ENCODE data around the gene PTBP2.

Gene PTBP2

GRCh38 chr1:96843601-96844000 lies 122.0 kb downstream of the PTBP2 start:
- H3K9me3 ChIP-seq (ENCODE audit: low read length): no peaks in the 10 kb centered on the region
- no peaks in the 10 kb centered on the region for H3K36me3 ChIP-seq (ENCODE audit: insufficient read depth, low read length)
- no peak overlapping the region for H3K4me3 ChIP-seq (ENCODE audit: low read length)
- H3K27me3 ChIP-seq (ENCODE audit: insufficient read depth, low read length): no peaks in the 10 kb centered on the region
- H2AFZ ChIP-seq (ENCODE audit: low read depth, low read length): no peak overlapping the region
- H3K4me1 ChIP-seq (ENCODE audit: insufficient read depth, low read length): peaks cover 2% of the 10 kb centered on the region

- Histone ChIP-seq H3K9me3 (ENCODE audit: low read length) (no peaks in the 10 kb centered on the region), H2AFZ (ENCODE audit: low read depth, low read length) (no peak overlapping the region), H3K4me1 (ENCODE audit: insufficient read depth, low read length) (peaks cover 5% of the 10 kb centered on the region), H3K27me3 (ENCODE audit: insufficient read depth, low read length) (no peaks in the 10 kb centered on the region), H3K4me3 (ENCODE audit: low read length) (no peak overlapping the region), H3K36me3 (ENCODE audit: insufficient read depth, low read length) (no peaks in the 10 kb centered on the region)
Measured at GRCh38 chr1:96845464-96845863, 123.9 kb downstream of the PTBP2 start.

DNA sequence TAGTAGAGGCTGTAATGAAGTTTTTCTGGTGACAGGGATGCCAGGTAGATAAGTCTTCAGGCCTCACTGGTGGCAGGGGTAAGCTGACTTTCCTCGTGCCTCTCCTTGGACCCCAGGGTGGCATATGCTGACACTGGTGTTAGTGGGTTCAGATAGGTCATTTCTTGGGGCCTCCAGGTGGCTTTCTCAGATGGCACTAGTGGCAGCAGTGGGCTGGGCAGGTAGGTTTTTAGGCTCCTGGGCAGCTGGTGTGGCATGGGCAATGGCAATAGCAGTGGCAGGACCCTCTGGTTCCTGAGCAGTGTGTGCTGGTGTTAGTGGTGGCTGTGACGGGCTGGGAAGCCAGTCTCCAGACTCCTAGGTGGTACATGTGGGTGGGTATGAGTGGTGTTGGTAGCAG lies 140.3 kb downstream of the PTBP2 start:
- Histone ChIP-seq H3K27me3 (ENCODE audit: insufficient read depth, low read length) (no peaks in the 10 kb centered on the region), H3K4me3 (ENCODE audit: low read length) (no peak overlapping the region), H3K9me3 (ENCODE audit: low read length) (no peaks in the 10 kb centered on the region), H3K4me1 (ENCODE audit: insufficient read depth, low read length) (no peaks in the 10 kb centered on the region), H2AFZ (ENCODE audit: low read depth, low read length) (no peak overlapping the region), H3K36me3 (ENCODE audit: insufficient read depth, low read length) (no peaks in the 10 kb centered on the region)

DNA sequence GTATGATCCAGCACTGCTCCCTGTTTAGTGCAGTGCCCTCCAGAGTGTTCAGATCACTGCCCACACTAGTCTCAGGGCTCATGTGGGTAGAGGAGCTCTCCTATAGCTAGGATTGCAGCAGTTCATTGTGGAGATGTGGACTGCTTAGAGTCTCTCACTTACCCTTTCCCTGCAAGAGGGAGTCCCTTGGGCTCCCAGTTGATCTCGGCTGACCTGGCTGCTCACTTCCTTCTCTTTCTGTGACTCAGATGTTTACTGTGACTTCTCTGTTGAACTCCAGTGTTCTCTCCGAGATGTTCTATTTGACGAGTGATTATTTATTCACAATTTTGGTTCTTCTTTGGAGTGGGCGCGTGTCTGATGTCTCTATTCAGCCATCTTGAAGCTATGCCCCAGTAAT lies 141.9 kb downstream of the PTBP2 start:
- H3K4me1 ChIP-seq (ENCODE audit: insufficient read depth, low read length): no peaks in the 10 kb centered on the region
- no peak overlapping the region for H2AFZ ChIP-seq (ENCODE audit: low read depth, low read length)
- no peaks in the 10 kb centered on the region for H3K27me3 ChIP-seq (ENCODE audit: insufficient read depth, low read length)
- H3K36me3 ChIP-seq (ENCODE audit: insufficient read depth, low read length): no peaks in the 10 kb centered on the region
- no peaks in the 10 kb centered on the region for H3K9me3 ChIP-seq (ENCODE audit: low read length)
- H3K4me3 ChIP-seq (ENCODE audit: low read length): no peak overlapping the region
